HL-60/S4 treated with phorbol 12-myristate 13-acetate at 8.2 ng/mL for 4 days and 3 days (cell line): ENCODE data around the gene BCR.

Experiments
- in situ Hi-C: fragments of 300-500 bp; cut with MboI; formaldehyde crosslinking; loops from 2 replicates; pipeline ENCODE4 v1.15.0; 2022; ENCODE audit warnings: low sequenced_read_pairs

BCR gene

DNA sequence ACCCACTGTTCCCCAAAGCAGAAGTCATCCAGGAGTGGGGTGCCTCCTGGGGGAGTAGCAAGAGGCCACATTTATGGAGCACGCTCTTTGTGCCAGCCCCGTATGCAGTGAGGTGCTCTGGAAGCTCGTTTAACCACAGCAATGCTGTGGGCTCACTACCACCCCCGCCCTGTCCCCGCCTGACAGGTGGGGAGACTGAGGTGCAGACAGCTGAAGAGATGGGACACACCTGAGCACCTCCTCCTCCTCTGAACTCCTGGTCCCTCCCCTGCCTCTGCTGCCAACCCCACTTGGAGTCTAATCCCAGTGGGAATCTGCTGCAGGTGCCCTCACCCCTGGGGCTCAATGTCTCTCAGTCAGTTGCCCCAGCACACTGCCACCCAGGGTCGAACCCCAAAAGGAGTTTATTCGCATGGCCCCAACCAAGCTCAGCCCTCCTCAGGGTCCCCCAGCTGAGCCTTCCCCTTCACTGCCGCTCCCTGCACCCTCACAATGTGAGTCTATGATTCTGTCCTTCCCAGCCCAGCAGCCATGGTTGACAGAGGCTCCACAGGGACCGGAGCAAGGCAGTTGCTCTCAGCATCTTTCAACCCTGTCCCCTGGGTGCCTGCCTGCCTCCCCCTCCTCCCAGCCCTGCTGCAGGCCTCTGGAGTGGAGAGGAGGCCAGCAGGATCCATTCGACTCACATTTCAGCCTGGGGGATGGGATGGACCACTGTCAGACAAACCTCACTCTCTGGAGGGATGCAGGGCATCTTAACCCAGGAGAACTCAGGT lies 13.3 kb upstream of the BCR start:
- in situ Hi-C loops = no loop called here

DNA sequence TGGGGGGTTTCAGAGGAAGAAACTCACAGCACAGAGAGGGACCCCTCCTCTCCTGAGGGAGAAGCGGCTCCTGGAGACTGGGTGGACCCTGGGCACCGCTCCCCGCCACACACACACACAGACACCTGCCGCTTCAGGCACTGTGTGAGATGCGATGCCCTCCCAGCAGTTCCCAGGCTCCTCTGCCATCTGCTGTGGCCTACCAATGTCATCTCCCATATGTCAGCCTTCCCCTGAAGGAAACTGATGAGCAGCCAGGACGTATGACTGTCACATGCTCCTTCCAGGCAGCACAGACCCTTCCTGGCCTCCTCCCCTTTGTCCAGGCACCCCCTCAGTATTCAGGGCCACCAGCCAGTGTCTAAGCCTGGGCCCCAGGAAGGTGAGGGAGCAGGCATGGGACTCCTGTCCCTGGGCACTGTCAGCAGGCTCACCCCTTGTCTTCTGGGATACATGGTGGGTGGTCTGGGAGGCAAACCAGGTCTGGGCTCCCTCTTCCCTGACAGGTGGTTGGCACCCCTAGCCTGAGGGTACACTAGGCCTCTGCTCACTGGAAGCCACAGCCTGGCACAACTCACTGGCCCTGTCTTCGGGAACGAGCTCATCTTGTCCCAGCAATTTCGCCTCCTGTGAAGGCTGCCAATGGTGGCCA lies 11.8 kb upstream of the BCR start:
- in situ Hi-C loops = no loop called here

DNA sequence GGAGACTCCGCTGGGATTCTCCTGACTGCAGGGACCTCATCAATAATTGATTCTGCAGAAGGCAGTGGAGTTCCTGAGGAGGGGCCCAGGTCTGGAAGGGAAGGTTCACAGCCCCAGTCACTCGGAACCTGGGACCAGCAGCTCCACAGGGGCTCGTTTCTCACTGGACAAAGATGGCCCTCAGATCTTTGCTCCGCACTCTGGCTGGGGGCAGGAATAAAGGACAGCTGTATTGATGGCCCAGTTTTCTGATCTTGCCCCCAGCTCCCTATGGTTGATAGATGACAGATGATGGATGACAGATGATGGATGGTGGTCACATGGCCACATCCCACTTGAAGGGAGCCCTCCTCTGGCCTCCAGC lies 11.3 kb upstream of the BCR start:
- in situ Hi-C loops = no loop called here

DNA sequence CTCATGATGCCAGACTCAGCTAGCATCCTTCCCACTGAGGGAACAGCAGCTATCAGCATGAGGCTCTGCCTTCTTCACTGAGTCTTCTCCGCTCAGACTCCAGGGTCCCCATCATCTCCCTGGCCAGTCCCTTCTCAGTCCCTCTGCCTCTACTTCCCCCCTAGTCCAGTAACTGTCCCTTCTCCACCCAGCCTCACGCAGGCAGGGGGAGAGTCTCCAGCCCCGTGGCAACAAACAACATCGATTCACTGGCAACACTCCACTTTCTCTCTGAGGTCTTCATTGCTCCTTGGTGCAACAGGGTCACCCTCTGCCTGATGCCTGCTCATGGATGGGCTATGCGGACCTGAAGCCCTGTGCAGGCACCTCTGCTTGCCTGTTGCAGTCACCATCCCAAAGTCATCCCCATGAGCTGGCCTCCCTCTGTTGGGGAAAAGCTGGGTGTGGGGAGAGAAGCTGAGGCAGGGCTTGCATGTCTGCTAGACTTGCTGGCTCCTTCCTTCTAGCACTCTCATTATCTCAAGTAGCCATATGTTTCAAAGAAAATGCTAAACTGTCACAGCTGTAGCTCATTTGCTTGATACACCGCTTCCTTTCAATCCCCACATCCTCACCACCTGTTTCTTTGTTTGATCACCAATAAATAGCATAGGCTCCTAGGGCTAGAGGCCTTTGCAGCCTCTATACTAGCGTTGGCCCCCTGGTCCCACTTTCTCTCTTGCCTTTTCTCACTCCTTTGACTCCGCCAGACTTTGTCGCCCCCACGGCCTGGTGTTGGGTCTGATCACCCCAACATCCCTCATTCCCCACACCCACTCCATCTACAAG lies 4.3 kb upstream of the BCR start:
- in situ Hi-C loops = loop anchor here (5.0 kb wide), 1 partner anchor 96 kb away; no protein-coding TSS in a partner anchor

DNA sequence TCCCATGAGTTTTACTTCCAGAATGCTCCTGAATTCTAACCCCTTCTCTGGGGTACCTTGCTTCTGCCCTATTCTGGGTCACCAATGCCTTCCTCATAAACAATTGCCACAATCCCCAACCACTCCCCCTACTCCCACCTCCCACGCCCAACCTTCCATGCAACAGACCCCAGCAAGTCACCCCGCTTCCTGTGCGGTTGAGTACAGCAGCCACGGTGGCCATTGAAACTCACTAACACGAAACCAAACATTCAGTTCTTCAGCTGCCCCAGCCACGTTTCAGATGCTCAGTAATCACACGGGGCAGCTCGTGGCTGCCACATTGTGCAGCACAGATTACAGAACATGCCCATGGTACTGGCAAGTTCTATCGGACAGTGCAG lies 3.7 kb upstream of the BCR start:
- in situ Hi-C loops = loop anchor here (5.0 kb wide), 1 partner anchor 96 kb away; no protein-coding TSS in a partner anchor

DNA sequence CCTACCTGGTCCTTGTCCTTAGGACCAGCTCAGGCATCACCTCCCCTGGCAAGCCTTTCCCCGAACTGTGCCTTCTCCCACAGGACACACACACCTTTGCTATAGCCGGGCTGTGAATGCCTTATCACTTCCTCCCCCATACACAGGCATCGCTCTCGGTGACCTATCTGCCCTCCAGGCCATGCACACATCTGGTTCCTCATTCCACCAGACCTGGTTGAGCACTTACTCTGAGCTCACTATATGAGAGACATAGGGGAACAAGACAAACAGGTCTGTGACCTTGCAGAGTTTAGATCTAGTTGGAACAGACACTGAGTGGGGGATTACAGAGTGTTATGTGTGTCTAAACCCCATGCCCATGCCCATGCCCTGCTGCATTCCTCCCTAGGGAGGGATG lies 3.1 kb upstream of the BCR start:
- in situ Hi-C loops = loop anchor here (5.0 kb wide), 1 partner anchor 95 kb away; no protein-coding TSS in a partner anchor

DNA sequence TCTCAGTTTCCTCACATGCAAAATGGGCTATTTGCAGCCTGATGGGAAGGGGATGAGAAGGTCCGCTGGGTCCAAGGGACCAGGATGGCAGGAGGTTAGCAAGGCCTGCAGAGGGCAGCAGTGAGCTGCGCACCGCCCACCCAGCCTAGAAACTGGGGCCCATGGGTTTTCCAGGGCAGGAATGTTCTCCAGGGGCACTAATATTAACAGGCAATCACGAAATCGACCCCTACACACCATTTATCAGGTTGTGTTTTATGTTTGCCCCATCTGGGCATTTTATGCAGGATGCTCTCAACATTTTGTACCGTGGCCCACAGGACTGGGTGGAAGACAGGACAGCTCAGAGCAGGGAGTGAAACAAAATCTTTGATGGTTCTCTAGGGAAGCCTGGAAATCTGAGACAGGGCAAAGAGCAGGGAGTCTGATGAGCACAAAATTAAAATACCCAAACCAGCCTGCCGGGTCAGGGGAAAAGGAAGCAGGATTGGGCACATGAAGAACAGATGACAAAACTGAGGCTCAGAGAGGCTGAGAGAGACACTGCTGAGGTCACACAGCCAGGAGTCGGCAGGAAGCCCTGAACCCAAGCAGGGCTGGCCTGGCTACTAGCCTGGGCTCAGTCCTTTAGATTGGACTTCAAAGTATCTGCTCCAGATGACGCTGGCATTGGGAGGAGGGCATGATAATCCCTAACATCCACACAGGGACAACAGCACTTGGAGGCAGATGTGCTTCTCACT lies 1.6 kb upstream of the BCR start:
- in situ Hi-C loops = loop anchor here (5.0 kb wide), 1 partner anchor 94 kb away; no protein-coding TSS in a partner anchor

DNA sequence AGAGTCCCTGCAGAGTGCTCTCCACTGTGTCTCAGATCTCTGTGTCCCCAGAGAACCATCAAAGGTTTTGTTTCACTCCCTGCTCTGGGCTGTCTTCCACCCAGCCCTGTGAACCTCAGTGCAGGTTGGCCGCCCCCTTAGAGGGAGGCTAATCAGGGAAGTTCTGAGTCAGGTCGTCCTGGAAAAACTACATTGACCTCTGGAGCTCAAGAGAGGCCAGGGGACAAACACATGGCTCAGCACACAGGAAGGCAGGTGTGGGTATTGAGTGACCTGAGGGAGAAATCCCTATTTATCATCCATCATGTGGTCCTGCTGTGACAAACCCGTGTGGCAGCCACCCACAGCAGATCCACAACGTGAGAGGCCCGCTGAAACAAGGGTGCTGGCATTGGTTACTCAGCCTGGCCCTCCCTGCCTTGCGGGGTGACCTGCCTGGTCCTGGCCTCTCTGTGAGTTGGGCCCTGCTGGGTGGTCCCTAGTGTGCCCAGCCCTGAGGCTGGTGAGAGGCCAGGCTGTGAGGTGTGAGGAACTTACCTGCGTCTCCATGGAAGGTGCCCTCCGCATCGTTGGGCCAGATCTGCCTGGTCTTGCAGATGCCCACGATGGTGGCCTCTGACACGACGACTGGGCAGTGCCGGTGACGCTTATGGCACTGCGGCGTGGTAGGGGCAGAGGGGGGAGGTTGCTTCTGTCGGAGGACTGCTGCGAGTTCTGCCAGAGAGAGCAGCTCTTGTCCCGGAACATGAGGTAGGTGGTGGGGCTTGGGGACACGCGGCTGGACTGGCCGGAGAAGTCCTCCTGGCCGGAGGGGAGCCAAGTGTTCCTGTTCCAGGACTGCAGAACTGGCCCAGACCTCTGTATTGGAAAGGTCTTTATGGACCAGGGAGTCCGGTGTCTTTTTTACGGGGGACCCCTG lies 669 bp upstream of the BCR start:
- in situ Hi-C loops = loop anchor here (5.0 kb wide), 1 partner anchor 93 kb away; no protein-coding TSS in a partner anchor

DNA sequence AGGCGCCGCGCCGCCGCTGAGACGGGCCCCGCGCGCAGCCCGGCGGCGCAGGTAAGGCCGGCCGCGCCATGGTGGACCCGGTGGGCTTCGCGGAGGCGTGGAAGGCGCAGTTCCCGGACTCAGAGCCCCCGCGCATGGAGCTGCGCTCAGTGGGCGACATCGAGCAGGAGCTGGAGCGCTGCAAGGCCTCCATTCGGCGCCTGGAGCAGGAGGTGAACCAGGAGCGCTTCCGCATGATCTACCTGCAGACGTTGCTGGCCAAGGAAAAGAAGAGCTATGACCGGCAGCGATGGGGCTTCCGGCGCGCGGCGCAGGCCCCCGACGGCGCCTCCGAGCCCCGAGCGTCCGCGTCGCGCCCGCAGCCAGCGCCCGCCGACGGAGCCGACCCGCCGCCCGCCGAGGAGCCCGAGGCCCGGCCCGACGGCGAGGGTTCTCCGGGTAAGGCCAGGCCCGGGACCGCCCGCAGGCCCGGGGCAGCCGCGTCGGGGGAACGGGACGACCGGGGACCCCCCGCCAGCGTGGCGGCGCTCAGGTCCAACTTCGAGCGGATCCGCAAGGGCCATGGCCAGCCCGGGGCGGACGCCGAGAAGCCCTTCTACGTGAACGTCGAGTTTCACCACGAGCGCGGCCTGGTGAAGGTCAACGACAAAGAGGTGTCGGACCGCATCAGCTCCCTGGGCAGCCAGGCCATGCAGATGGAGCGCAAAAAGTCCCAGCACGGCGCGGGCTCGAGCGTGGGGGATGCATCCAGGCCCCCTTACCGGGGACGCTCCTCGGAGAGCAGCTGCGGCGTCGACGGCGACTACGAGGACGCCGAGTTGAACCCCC lies 798 bp downstream of the BCR start:
- in situ Hi-C loops = no loop called here

DNA sequence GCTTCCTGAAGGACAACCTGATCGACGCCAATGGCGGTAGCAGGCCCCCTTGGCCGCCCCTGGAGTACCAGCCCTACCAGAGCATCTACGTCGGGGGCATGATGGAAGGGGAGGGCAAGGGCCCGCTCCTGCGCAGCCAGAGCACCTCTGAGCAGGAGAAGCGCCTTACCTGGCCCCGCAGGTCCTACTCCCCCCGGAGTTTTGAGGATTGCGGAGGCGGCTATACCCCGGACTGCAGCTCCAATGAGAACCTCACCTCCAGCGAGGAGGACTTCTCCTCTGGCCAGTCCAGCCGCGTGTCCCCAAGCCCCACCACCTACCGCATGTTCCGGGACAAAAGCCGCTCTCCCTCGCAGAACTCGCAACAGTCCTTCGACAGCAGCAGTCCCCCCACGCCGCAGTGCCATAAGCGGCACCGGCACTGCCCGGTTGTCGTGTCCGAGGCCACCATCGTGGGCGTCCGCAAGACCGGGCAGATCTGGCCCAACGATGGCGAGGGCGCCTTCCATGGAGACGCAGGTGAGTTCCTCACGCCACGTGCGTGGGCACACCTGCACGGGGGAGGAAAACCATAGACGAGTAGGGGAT lies 1.5 kb downstream of the BCR start:
- in situ Hi-C loops = no loop called here

DNA sequence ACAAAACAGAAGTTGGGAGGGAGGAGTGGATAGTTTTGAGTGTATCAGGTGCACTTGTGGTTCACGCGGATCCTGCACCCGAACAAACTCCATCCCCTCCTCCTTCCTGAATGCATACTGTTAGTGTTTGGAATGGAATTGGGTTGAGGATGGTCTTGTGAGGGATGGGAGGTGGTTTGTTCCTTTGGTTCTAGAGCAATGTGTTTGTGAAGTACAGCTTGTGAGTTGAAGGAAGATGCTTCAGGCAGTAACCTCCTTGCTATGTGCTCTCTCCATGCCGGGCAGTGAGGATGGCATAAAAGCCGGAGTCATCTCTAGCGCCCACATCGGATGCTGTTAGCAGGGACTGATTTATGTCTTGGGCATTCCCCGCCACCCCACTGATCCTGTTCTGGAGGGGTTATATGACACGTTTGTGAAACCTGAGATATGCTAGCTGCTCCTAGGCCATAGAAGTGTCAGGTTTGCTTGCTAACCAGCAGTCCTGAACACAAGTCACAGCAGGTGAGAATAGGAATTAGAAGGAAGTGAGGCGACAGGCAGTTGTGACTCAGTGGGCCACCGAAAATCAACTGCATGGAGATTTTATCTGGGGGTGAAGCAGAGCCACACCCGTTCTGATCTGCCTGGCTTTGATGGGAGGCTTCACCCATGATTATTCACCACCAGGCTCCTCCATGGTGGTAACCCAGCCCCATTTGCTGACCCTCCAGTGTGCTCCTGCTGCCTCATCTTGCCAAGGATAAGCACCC lies 2.2 kb downstream of the BCR start:
- in situ Hi-C loops = no loop called here

DNA sequence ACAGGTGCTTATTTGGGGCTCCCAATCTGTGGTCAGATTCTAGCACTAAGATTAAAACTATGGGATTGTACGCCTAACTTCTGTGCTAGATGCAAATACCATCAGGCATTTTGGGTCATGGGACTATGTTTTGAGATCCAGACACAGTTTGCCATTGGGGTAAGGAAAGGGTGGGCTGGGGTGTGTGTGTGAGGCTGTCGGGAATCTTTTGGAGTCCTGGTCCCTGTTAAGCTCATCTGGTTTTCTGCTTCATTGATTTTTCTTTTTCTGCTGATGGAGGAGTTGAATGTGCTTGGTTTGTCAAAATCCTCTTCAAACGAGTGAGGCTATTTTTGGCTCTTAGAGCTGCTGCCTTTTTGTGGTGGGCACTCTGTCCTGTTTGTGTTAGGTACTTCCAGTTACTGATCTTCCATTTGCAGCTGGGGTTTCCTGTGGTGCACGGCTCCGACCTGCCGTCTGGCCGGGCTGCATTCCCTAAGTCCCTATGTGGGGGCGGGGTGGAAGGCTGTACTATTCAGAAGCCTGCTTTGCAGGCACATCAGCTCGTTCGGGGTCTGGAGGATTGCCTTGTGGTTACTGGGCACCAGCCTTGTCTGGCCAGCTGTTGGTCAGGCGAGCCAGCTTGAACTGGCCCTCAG lies 2.9 kb downstream of the BCR start:
- in situ Hi-C loops = no loop called here

DNA sequence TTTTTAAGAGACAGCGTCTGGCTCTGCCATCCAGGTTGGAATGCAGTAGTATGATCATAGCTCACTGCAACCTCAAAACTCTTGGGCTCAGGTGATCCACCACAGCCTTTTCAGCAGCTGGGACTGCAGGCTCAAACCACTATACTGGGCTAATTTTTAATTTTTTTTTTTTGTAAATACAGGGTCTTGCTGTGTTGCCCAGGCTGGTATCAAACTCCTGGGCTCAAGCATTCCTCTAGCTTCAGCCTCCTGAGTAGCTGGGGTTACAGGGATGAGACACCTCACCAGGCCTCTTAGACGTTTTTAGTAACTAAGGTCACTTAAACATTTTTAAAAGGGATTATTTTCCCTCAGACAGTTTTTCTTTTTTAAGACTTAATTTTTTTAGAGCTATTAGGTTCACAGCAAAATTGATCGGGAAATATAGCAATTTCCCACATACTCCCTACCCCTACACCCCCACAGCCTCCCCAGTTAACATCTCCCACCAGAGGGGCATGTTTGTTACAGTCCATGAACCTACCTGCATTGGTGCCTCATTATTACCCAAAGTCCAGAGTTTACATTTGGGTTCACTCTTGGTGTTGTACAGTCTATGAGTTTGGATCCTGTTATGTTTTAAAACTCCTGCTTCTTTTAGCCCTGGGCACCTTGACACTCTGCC lies 3.9 kb downstream of the BCR start:
- in situ Hi-C loops = no loop called here

DNA sequence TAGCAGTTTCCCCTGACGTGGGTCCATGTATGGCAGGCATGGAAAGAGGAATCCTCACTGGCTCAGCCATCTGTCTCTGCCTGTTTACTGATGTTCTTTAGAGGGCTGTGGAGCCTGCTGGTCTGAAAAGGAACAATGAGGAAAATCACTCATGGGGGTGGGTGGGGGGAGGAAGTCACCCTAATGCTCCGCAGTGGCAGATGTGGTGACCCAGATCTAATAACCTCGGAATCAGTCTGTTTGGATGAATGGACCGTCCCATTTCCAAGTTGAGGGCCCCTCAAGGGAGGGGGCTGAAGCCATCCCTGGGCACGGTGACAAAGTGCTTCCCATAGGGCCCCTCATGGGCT lies 4.4 kb downstream of the BCR start:
- in situ Hi-C loops = no loop called here

DNA sequence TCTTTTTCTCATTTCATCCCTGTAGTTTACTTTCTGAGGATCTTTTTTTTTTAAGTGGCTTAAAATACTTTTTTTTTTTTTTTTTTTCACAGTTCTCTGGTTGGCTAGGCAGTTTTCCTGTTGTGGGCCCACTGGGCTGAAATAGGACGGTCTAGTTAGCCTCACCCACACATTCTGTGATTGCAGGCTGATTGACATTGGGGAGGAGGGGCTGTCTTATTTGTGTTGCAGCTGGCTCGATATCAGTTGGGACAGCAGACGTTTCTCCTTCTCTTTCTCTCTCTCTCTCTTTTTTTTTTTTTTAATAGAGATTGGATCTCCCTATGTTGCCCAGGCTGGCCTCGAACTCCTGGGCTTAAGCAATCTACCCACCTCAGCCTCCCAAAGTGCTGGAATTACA lies 6.9 kb downstream of the BCR start:
- in situ Hi-C loops = no loop called here

DNA sequence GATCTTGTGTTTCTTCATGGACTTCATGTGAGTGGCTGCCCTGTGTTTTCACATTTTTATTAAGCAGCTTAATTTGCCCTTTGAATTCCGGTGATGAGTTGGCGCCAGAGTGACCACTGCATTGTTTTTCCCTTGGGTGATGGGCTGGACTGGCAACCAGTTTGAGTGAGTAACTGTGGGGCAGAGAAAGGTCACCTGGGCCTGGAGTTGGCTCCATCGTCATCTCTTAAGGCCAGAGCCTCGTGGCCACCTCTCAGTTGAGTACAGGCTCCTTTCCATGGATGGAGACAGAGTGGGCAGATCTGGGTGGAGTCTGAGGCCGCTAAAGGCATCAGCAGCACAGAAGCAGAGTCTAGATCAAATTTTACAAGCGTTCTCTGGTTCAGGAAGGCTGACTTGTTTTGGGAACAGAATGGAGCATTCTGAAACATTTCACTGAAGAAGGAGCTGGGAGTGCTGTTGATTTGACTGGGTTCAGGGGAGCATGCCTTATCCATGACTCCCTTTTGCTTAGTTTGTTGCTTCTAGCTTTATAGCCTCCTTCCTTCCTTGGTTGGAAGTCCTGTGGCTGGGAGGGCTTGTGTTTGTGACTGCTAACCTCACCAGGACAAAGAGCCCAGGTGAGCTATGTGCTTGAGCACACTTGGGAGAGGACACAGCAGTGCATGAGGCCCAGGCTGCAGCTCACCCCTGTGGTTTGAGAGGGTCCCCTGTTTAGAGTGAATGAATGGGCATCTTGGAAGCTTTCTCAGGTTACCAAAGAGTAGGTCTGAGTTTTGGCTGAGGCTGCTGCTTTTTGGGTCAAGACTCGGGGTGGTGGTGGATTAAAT lies 7.8 kb downstream of the BCR start:
- in situ Hi-C loops = no loop called here
